LNCaP clone FGC (cell line): ENCODE data around the gene ATP8B4.

ENCODE experiments used
- DNase-seq: peaks from one replicate; pipeline ENCODE4 v3.0.0-alpha.2; 2011; ENCODE audit warnings: low read depth
- H3K4me3 ChIP-seq: 2 replicates; pipeline ENCODE4 v1.5.1; 2011; ENCODE audit warnings: mild to moderate bottlenecking, low read depth, low read length, control low read depth
- TF ChIP-seq, protein P1 (sequence below): IDR thresholded peaks from 2 replicates; pipeline ENCODE4 v1.5.1; 2012; ENCODE audit warnings: mild to moderate bottlenecking; ENCODE audit not compliant: control insufficient read depth, insufficient read depth; ENCODE audit errors: extremely low read depth

ATP8B4 gene

DNA sequence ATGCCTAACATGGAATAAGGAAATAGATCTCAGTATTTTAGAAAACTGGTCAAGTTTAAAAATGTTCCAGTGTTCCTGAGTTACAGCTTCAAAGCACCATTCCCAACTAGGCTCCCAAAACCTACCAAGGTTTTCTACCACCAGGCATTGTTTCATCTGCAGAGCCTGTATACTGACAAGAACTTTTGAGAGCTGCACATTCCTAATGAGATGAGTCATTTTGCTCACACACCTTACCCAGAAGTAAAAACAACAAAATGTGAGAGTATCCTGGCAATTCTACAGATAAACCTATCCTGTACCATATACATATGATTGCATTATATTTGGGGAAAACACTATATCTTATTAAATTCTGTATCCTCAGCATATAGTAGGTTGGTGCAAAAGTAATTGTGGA is 90.7 kb downstream of the ATP8B4 start:
- H3K4me3 ChIP-seq: no peak overlapping the region
- DNase-seq: no peak
- TF ChIP-seq, protein P1, sequence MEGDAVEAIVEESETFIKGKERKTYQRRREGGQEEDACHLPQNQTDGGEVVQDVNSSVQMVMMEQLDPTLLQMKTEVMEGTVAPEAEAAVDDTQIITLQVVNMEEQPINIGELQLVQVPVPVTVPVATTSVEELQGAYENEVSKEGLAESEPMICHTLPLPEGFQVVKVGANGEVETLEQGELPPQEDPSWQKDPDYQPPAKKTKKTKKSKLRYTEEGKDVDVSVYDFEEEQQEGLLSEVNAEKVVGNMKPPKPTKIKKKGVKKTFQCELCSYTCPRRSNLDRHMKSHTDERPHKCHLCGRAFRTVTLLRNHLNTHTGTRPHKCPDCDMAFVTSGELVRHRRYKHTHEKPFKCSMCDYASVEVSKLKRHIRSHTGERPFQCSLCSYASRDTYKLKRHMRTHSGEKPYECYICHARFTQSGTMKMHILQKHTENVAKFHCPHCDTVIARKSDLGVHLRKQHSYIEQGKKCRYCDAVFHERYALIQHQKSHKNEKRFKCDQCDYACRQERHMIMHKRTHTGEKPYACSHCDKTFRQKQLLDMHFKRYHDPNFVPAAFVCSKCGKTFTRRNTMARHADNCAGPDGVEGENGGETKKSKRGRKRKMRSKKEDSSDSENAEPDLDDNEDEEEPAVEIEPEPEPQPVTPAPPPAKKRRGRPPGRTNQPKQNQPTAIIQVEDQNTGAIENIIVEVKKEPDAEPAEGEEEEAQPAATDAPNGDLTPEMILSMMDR: no peak

GRCh38 chr15:50024281-50024680 is 94.8 kb downstream of the ATP8B4 start:
- TF ChIP-seq, protein P1: no peak
- DNase-seq: no peak
- no peak overlapping the region for H3K4me3 ChIP-seq

DNA sequence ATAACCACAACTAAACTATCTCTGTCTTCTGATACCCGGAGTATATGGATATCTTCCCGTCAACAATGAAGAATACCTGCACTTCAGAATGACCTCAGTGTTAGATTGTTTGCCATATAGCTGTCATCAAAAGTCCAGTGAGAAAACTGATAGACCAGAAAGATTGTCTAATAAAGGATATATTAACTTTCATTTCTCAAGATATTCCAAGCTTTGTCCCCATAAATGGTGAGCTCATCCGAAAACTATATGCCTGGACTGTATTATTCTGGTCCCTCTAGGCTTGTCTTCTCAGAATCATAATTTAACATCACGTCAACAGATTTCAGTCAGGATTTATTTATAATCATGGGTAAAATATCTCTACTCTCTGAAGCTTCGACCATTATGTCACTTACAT is 100.5 kb downstream of the ATP8B4 start:
- TF ChIP-seq, protein P1: no peak
- H3K4me3 ChIP-seq: no peak overlapping the region
- DNase-seq: no peak

GRCh38 chr15:50017522-50017921 is 101.5 kb downstream of the ATP8B4 start:
- no peak overlapping the region for H3K4me3 ChIP-seq
- TF ChIP-seq, protein P1: no peak
- no peak for DNase-seq

DNA sequence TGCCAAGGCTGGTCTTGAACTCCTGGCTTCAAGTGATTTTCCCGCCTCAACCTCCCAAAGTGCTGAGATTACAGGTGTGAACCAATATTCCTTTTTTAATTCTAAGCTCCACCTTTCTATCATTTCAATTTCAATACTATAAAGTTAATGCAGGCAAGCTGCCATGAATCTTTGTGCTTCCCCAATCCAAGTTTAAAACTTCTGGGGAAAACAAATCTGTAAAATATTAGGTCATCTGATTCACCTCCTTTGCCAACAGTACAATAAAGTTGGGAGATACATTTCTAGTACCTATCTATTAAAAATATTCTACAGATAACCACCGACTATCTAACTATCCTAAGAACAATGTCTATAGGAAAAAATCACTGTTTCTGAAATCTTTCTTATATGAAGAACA is 102.1 kb downstream of the ATP8B4 start:
- TF ChIP-seq, protein P1: no peak
- DNase-seq: no peak
- H3K4me3 ChIP-seq: no peak overlapping the region

- H3K4me3 ChIP-seq: no peak overlapping the region
- TF ChIP-seq, protein P1: no peak
- DNase-seq: no peak
These were observed 106.2 kb downstream of the ATP8B4 start for GRCh38 chr15:50012790-50013189.

DNA sequence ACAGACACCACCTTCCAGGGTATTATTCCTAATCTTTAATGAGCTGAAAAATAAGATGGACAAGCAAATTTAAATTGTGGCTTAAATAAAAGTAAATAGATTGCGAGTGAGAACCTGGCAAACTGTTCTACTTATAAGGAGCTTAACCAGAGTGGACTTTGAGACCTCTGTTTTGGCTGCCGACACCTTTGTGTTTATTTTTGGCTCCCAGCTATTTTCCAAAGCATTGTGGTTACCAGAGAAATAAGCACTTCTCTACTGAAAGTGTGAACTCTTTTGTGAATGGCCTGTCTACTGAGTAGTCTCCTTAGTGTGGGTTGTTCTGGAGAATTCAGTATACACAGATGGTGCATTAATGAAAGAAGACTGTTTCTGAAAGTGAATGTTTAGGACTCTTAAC is 109.4 kb downstream of the ATP8B4 start:
- TF ChIP-seq, protein P1: no peak
- no peak overlapping the region for H3K4me3 ChIP-seq
- DNase-seq: no peak
